Mononuclear cell (primary cell): ENCODE data around the gene RAMP3. TPM values are rescaled to one million over a fixed set of nuclear protein-coding genes. Genes with fewer than 3 reads are reported as not detected.
"Not testable (repeated sequence)": the region's sequence is repeated elsewhere in the genome, so short reads cannot be mapped to it uniquely, and the experiment has no call there.

Source experiments
- H3K27me3 ChIP-seq: 2 replicates; pipeline ENCODE4 v1.6.0; 2011; ENCODE audit warnings: low read length, control low read depth; ENCODE audit not compliant: insufficient read depth
- H3K4me1 ChIP-seq: 2 replicates; pipeline ENCODE4 v1.5.1; 2011; ENCODE audit warnings: mild to moderate bottlenecking, low read length, control low read depth; ENCODE audit not compliant: insufficient read depth
- H3K4me3 ChIP-seq: 2 replicates; pipeline ENCODE4 v1.5.1; 2011; ENCODE audit warnings: mild to moderate bottlenecking, low read length, moderate library complexity
- H3K9me3 ChIP-seq: 2 replicates; pipeline ENCODE4 v1.5.1; 2011; ENCODE audit warnings: low read depth, mild to moderate bottlenecking, control low read depth, low read length
- total RNA-seq: library from RNA; depleted of rRNA; stranded (reverse); fragments of >200 nt; gene quantifications from one replicate; pipeline ENCODE4 v1.2.3, GENCODE V29; 2012

RAMP3 gene
- total RNA-seq, 1 donor: 0.31 TPM

- Histone ChIP-seq H3K9me3 (no peaks in the 10 kb centered on the region), H3K4me3 (no peak overlapping the region), H3K27me3 (no peaks in the 10 kb centered on the region), H3K4me1 (no peaks in the 10 kb centered on the region)
These were observed 11.7 kb upstream of the RAMP3 start for GRCh38 chr7:45145881-45146280.

DNA sequence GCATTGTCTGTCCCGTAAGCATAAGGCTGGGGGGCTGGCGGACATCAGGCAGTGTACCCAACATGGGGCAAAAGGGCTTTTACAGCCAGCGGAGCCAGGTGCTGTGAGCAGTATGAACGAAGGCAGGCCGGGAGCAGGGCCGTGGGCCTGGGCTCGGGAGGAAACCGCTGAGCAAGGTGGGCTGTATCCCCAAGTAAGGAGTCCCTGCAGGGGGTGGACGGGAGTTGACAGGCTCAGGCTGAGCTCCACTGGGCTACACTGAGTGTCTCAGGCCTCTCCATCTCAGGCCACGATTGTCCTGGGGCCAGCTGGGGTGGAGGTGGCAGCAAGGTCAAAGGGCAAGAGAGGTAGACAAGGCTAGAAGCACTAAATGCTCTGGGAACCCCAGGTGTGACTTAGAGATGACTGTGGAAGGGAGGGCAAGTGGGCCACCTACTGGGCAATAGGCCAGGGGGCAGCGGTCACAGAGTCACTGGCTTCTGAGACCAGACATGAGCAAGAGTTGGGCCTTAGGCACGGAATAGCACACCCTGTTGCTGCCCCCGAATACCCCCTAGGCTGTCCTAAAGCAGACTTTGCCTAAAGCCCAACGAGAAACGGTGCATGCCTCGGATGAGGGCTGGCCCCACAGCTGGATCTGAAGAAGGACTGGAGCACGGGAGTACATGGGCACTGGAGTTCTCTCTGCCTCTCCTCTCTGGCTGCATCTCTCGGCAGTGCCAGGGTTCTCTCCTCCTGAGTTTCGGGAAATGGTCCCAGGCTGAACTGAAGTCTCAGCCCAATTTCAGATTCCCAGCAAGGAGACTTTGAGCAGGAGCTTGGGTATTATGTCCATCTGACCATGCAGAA is 10.8 kb upstream of the RAMP3 start:
- no peaks in the 10 kb centered on the region for H3K4me1 ChIP-seq
- H3K9me3 ChIP-seq: no peaks in the 10 kb centered on the region
- no peak overlapping the region for H3K4me3 ChIP-seq
- H3K27me3 ChIP-seq: no peaks in the 10 kb centered on the region

- H3K4me3 ChIP-seq: no peak overlapping the region
- H3K27me3 ChIP-seq: no peaks in the 10 kb centered on the region
- H3K9me3 ChIP-seq: no peaks in the 10 kb centered on the region
- H3K4me1 ChIP-seq: no peaks in the 10 kb centered on the region
These were observed 9.5 kb upstream of the RAMP3 start for GRCh38 chr7:45147858-45148652.

DNA sequence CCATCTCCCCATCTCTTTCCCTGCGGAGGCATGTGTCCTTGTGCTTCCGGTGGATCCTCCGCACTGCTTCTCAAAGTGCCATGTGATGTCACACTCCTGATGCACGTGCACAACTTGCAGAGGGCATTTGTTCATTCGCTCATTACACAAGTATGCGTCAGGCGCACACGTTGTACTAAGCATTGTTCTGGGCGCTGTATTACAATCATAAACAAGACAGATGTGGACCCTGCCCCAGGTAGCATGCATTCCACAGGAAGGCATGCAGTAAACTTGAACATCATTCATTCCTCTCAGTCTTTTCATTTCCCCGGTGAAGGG is 9.0 kb upstream of the RAMP3 start:
- no peaks in the 10 kb centered on the region for H3K4me1 ChIP-seq
- no peak overlapping the region for H3K4me3 ChIP-seq
- H3K9me3 ChIP-seq: no peaks in the 10 kb centered on the region
- no peaks in the 10 kb centered on the region for H3K27me3 ChIP-seq

DNA sequence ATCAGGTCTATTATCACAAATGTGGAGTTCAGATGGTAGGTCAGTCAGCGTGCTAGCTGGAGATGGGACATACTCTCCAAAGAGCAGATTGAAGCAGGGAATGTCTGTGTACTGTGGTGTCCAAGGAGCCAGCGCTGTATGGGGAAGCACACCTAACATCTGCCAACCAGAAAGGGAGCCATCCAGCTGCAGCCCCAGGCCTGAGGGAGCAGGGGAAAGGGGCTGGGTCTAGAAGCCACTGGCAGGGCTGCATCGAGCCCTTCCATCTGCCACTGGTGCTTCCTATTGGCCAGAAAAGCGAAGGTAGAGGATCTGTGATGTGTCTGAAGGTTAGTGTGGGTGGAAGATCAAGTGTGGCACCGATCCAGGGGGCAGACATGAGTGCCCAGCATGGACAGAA is 8.0 kb upstream of the RAMP3 start:
- H3K9me3 ChIP-seq: no peaks in the 10 kb centered on the region
- H3K4me1 ChIP-seq: no peaks in the 10 kb centered on the region
- H3K27me3 ChIP-seq: no peaks in the 10 kb centered on the region

GRCh38 chr7:45150199-45150598 is 7.4 kb upstream of the RAMP3 start:
- Histone ChIP-seq H3K4me1 (no peaks in the 10 kb centered on the region), H3K4me3 (no peak overlapping the region), H3K9me3 (no peaks in the 10 kb centered on the region), H3K27me3 (no peaks in the 10 kb centered on the region)

More for the DNA sequence above, 8.0 kb upstream of the RAMP3 start:
- no peak overlapping the region for H3K4me3 ChIP-seq

DNA sequence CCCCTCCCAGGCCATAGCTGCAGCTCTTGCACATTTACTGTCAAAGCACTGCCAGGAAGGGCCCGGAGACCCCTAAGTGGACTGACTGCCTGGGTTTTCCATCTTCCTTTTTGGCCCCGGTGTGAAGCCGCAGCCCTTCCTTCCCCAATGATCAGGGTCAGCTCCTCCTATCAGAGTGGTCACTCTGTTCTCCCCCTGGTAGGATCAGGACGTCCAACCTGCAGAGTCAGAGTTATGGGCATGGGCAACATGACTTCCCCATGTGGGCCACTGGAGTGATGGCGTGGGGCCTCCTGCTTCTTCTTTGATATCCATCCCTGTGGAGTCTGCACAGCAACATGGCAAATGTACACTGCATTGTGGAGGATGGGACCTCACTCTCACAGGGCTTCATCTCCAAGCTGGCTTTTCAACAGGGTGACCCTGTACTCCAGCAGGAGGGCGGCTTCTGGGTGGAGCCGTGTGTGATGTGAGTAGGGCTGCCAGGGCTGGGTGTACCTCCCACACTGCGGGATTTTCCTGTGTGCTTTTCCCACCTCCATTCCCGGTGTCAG is 6.4 kb upstream of the RAMP3 start:
- Histone ChIP-seq H3K4me3 (no peak overlapping the region), H3K9me3 (no peaks in the 10 kb centered on the region), H3K27me3 (no peaks in the 10 kb centered on the region), H3K4me1 (no peaks in the 10 kb centered on the region)

DNA sequence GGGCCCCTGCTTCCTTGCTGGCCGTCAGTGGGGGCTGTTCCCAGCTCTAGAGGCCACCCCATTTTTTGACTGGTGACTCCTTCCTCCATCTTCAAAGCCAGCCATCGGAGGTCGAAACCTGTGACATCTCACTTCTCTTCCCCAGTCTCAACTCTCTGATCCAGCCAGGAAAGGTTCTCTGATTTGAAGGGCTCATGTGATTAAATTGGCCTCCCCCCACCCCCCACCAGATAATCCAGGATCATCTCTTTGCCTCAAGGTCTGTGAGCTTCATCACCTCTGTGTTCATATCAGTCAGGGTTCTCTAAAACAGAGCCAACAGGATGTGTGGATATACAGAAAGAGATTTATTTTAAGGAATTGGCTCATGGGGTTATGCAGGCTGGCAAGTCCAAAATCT is 5.6 kb upstream of the RAMP3 start:
- no peaks in the 10 kb centered on the region for H3K4me1 ChIP-seq
- H3K9me3 ChIP-seq: no peaks in the 10 kb centered on the region
- no peak overlapping the region for H3K4me3 ChIP-seq
- peaks cover 4% of the 10 kb centered on the region for H3K27me3 ChIP-seq

- H3K9me3 ChIP-seq: no peaks in the 10 kb centered on the region
- H3K4me3 ChIP-seq: no peak overlapping the region
- no peaks in the 10 kb centered on the region for H3K4me1 ChIP-seq
- peaks cover 11% of the 10 kb centered on the region for H3K27me3 ChIP-seq
These were observed 4.4 kb upstream of the RAMP3 start for GRCh38 chr7:45153233-45153632.

- H3K9me3 ChIP-seq, H3K4me1 ChIP-seq, H3K4me3 ChIP-seq: not testable (repeated sequence)
- H3K27me3 ChIP-seq: peaks cover 16% of the 10 kb centered on the region
These were observed 3.7 kb upstream of the RAMP3 start for GRCh38 chr7:45153861-45154260.

GRCh38 chr7:45155357-45155900 is 2.2 kb upstream of the RAMP3 start:
- no peak overlapping the region for H3K4me3 ChIP-seq
- H3K27me3 ChIP-seq: peaks cover 21% of the 10 kb centered on the region
- H3K4me1 ChIP-seq: peaks cover 3% of the 10 kb centered on the region
- H3K9me3 ChIP-seq: no peaks in the 10 kb centered on the region

DNA sequence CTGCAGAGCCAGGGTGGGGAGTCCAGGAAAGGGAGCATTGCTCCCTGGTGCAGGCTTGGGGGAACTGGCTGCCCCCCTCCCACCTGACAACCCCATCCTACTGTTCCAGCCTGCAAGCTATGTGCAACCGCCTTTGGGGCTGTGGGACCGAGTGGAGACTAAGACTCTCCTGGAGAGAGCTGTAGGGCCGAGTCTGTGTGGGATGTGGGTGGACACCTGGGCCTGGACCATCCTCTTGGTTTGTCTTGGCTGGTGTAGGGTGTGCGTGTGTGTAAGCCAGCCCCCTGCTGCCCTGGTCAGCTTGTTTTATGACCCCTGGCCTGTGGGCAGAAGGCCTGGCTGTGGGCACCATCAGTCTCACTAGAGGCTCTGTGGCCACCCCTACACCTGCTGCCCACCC is 1.6 kb upstream of the RAMP3 start:
- H3K4me3 ChIP-seq: no peak overlapping the region
- peaks cover 8% of the 10 kb centered on the region for H3K4me1 ChIP-seq
- no peaks in the 10 kb centered on the region for H3K9me3 ChIP-seq
- H3K27me3 ChIP-seq: peaks cover 21% of the 10 kb centered on the region

GRCh38 chr7:45156516-45157272 is 897 bp upstream of the RAMP3 start:
- no peaks in the 10 kb centered on the region for H3K9me3 ChIP-seq
- H3K4me3 ChIP-seq: no peak overlapping the region
- H3K27me3 ChIP-seq: peaks cover 21% of the 10 kb centered on the region
- H3K4me1 ChIP-seq: peaks cover 8% of the 10 kb centered on the region

DNA sequence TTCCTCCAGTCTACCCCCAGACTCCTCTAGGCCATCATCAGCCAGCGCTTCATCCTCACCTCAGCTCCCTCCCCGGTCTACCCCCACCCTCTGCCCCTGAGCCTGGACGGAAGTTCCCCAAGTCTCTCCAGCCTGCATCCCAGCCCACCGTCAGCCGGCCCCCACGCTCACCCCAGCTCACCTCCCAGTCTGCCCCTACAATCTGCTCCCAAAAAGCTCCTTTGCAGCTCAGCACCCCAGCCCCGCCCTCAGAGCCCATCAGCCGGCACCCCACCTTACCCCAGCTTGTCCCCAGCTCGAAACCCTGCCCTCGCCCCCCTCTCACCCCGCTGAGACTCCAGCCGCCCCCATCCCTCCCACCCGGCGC is 322 bp upstream of the RAMP3 start:
- Histone ChIP-seq H3K27me3 (peaks cover 21% of the 10 kb centered on the region), H3K4me3 (no peak overlapping the region), H3K4me1 (peaks cover 8% of the 10 kb centered on the region), H3K9me3 (no peaks in the 10 kb centered on the region)

DNA sequence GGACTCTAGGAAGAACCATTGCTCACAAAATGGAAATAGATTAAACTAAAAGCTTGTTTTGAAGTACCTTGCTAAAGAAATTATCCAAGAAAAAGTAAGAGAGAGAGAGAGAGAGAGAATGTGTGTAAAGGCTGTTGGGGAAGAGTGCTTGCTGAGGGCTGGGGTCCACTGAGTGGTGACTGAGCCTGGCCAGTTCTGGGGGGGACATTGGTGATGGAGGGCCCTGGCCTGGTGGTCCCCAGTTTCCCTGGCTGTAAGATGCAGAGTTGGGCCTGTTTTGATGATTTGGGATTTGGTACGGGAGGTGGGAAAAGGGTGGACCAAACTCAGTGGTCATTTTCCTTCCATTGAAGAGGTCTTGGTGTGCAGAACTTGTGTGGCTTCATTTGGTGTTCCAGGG is 880 bp downstream of the RAMP3 start:
- H3K4me1 ChIP-seq: peaks cover 8% of the 10 kb centered on the region
- H3K27me3 ChIP-seq: peaks cover 21% of the 10 kb centered on the region
- H3K4me3 ChIP-seq: no peak overlapping the region
- H3K9me3 ChIP-seq: no peaks in the 10 kb centered on the region
